HG03354 (cell line): ENCODE data around the gene CACNB4.
"Not testable (repeated sequence)": the region's sequence is repeated elsewhere in the genome, so short reads cannot be mapped to it uniquely, and the experiment has no call there.

Experiments used
- ATAC-seq: cut with Tn5 transposase; IDR thresholded peaks from one replicate; pipeline ENCODE4 v1.9.1; 2021; ENCODE audit warnings: mild to moderate bottlenecking; ENCODE audit not compliant: unreplicated experiment, poor library complexity, severe bottlenecking

CACNB4 gene

DNA sequence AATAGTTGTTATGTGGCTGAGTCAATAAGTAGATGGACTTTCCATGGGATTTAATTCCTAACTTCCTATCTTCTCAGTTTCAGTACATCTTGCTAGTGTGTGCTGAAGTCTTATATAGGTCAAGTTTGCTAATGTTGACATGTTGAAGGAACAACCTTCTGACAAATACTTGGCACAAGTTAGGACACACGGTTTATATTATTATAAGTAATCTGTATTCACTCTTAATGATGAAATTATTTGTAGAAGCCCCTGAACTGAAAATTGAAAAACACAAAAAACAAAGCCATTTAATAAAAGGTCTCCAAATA lies 289.8 kb downstream of the CACNB4 start:
- ATAC-seq: no peak

DNA sequence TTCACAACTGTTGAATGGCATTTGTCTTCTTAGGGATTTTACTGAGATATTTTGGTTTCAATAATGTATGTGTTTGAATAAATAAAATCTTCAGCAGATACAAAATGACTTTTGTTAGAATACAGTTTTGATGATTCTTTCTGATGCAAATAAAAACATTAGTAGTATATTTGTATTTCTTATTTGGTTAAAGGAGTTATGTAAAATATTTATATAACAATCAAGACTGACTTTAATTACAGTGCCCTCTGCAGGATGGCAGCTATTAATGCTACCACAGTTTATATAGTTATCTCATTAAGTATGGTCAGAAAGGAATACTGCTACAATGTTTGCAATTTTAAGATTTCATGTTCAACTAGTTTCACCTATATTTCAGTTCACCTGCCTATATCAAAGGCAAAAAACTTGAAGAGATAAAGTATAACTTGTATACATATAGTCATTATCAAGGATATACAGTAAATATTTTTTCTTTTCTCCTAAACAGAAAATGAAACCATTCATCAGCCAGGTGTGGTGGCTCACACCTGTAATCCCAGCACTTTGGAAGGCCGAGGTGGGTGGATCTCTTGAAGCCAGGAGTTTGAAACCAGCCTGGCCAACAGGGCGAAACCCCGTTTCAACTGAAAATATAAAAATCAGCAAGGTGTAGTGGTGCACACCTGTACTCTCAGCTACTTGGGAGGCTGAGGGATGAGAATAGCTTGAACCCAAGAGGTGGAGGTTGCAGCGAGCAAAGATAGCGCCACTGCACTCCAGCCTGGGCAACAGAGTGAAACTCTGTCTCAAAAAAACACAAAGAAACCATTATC lies 290.4 kb downstream of the CACNB4 start:
- peak; percentile 66 for ATAC-seq

DNA sequence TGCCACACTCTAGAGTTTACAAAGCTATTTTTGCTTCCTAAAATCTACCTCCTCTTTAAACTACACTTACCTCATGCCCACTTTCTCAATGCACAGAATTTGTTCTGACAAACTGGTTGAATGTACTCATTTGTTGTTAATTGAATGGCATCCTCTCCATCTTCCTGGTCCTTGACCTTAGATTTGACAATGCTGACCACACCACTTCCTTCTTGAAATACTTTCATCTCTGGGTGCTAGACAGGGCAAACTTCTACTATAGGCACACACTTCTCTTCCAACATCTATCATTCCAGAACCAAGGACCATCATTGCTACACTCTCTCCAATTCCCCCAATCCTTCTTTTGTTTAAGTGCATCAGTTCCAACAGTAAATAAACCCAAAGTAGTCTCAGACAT lies 292.9 kb downstream of the CACNB4 start:
- ATAC-seq: no peak

DNA sequence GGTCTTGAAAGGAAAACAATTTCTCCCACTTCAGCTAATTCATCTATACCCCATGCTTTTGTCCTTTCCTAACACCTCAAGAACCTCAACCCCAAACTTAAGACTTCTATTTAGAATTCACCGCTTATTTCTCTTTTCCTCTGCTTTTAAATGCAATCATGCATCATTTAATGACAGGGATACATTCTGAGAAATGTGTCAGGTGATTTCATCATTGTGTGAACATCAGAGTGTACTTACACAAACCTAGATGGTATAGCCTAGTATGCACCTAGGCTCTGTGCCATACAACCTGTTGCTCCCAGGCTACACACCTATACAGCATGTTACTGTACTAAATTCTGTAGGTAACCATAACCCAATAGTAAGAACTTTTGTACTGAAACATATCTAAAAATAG lies 293.5 kb downstream of the CACNB4 start:
- ATAC-seq: no peak

DNA sequence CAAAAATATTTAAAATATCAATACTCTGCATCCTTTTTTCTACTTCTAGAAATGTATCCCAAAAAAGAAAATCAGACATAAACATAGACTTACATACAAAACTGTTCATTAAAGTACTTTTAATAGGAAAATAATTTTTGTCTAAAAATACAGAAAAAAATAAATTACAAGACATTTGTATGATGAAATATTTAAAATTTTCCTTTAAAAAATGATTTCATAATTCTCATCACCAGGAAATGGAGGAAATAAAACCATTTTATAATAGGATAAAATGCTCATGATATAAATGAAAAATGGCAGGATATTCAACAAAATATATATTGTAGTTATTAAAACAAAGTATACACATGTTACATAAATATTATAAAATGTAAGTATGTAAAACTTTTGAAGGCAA lies 295.0 kb downstream of the CACNB4 start:
- ATAC-seq: no peak

DNA sequence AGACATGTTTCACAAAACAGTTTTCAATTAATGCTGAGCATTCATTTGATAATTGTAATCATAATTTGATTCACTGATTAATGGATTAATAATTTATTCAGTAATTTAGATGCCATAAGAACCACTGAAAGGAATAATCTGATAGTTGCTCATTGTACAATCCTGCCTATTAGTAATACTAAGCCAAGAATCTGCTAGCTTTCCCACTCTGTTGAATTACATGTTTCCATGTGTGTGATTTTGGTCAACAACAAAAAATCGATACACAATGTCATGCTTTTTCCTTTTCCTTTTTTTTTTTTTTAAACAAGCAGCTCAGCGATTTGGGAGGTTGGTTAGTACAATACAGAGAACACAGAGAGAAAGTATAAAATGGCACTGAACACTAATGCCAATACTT lies 296.5 kb downstream of the CACNB4 start:
- no peak for ATAC-seq

DNA sequence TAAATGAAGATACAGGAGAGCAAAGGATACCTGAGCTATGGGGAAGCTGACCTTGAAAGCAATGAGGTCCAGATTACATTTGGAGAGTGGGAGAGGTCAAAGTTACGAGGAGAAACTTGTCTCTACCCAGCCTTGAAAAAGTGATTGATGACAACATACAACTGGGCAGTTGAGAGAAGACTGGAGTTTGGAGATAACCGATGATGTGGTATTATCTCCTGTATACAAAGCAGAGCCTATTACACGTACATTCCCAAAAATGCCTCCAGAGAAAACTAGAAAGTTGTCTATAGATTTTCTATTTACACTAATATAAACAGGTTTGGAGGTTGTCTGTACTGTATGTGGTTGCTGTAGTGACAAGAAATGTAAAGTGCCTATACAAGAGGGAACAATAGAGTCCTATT lies 299.0 kb downstream of the CACNB4 start:
- ATAC-seq: no peak

DNA sequence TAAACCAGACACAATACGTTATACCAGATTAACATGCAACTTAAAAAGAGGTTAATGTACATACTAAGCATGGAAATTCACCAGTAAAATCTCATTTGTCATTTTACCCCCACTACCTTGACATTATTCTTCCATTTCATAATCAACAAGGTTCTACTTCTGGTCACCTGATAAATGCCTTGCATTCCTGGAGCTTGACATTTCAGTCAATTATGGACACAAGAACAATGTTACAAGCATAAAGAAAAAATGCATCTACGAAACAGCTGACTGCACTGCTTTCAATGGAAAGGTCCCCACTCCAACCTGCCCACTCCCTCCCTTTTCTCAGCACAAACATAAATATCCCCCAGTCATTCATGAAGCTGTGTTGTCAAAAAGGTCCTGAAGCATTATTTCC lies 302.1 kb downstream of the CACNB4 start:
- no peak for ATAC-seq

DNA sequence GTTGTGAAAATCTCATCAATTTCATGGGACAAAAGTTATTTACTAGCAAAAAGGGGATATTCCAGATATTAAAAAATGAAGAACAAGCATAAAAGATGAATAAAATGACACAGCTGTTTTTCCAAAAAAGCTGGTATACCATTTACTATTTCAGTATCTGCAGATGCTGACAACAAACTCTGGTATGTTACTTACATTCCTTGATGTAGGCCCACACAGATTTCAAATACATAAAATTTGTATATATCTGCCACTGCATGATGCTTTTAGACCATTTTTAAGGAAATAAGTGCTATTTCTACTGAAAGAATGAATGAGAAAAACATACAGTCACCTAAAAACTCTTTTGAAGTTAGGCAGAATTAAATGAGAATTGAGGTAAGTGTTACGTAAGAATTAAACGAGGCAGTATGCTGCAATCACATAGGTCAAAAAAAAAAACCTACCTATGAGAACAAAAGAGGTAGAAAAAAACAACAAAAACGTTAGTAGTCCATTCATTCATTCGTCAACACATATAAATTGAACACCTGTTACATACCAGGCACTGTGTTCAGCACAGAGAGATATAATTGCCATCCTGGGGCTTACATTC lies 303.1 kb downstream of the CACNB4 start:
- ATAC-seq: no peak

DNA sequence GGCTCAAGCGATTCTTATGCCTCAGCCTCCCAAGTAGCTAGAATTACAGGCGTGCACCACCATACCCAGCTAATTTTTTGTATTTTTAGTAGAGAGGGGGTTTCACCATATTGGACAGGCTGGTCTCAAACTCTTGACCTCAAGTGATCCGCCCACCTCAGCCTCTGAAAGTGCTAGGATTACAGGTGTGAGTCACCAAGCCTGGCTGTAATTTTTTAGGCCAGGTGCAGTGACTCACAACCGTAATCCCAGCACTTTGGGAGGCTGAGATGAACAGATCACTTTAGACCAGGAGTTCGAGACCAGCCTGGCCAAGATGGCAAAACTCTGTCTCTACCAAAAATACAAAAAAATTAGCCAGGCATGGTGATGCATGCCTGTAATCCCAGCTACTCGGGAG lies 304.4 kb downstream of the CACNB4 start:
- not testable (repeated sequence) for ATAC-seq

DNA sequence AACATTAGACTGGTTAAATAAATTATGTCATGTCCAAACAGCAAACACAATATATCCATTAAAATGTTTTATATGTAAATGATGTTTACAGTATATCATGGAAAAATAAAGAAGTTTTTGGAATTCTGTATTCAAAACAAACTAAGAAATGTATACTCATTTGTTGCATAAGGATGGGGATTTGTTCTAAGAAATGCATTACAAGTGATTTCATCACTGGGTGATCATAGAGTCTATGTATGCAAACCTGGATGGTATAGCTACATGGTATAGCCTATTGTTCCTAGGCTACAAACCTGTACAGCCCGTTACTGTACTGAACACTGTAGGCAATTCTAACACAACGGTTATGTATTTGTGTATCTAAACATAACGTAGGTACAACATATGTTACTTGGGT lies 305.7 kb downstream of the CACNB4 start:
- no peak for ATAC-seq

DNA sequence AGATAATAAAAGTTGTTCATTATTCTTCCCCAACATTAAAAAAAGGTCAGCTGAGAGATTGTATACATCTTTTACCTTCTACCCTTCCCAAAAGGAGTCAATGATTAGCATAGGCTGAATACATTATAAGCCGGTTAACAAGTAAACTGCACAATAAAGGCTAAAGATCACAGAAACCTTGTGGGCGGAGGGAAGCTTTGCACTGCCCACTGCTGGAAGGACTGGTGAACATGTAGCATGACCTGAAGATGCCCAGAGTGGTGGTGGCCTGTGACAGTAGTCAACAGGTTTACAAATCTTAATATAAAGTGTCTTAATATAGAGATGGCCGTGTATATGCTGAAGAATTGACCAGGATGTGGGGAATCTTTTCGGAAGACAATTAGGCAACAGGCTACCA lies 306.3 kb downstream of the CACNB4 start:
- no peak for ATAC-seq

DNA sequence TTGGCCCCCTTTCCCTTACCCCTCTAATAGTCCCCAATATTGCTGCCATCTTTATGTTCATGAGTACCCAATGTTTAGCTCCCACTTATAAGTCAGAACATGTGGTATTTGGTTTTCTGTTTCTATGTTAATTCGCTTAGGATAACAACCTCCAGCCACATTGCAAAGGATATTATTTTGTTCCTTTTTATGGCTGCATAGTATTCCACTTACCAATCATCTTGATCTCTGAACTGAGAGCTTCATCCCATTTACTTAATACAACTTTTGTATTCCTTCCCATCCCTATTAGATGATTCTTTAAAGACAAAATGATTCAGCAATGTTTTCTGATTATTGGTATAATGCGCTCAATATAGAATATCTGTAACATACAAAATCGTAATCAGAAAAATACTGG lies 307.3 kb downstream of the CACNB4 start:
- ATAC-seq: no peak

DNA sequence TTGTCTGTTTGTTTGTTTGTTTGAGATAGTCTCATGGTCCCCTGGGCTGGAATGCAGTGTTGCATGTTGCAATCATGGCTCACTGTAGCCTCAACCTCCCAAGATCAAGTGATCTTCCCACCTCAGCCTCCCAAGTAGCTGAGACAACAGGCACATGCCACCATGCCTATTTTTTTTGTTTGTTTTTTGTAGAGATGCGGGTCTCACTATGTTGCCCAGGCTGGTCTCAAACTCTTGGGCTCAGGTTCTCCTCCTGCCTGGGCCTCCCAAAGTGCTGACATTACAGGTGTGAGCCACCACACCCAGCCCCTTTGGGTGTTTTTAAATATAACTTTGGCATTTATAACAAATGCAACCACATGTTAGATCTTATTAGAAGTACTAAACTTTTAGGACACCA lies 308.2 kb downstream of the CACNB4 start:
- no peak for ATAC-seq

DNA sequence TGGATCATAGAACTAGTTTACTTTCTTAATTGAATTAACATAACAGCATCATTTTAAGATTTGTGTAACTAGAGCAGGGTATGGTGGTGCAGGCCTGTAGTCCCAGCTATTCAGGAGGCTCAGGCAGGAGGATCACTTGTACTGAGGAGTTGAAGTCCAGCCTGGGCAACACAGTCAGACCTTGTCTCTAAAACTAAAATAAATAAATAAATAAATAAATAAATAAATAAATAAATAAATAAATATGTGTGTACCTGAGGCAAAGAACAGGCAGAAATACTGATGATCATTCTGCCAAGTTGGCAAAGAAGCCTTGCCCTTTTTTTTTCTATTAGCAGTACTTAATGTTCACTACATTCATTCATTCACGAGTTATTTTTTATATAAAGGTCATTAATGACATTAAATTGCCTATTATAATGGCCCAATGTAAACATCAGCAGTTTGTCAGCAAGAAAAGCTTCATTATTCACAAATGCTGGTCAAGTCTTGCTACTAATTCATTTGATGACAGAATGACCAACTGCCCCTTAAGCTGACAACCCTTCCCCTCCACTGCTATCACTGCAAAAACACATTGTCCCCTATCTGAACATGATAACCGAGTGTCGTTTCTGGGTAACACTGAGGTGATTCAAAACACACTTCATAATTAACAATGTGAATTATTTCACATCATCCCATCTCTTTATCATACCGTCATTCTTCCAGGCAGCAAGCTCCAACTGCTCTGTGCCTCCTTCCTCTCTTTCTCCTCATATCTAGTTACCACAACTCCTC lies 309.6 kb downstream of the CACNB4 start:
- ATAC-seq: no peak

DNA sequence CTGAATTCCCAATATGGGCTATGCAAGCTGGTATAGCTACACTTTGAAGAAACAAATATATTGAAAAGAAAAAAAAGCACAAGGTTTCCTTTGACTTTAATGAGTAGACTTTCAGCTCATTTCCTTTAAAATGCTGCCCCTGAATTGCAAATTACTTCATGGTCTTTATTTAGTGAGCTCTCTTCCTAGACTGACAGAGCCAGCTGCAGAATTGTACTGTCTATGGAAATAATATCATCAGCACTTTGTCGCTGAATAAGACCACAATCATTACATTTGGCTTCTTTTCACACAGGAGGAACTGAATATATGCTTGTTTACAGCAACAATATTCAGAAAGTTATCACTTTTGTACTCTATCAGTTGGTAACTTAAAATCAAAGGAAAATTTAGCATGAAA lies 312.4 kb downstream of the CACNB4 start:
- ATAC-seq: no peak

DNA sequence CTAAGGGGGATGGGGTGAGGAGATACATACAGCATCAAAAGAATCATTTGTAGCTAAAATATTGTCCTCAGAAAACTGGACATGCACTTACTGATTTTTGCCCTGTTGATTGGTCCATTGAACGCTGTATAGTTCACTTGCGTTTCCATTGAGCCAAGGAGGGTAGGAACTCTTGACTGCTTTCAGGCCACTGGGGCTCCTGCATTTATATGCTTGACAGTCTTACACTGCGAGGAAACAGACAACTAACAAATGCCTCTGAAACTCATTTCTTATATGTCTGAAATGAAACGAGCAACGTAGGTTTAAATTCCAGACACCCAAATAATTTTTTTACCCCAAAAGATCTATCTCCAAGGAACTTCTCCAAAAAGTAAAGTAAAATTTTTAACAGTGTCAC lies 312.8 kb downstream of the CACNB4 start:
- ATAC-seq: no peak

DNA sequence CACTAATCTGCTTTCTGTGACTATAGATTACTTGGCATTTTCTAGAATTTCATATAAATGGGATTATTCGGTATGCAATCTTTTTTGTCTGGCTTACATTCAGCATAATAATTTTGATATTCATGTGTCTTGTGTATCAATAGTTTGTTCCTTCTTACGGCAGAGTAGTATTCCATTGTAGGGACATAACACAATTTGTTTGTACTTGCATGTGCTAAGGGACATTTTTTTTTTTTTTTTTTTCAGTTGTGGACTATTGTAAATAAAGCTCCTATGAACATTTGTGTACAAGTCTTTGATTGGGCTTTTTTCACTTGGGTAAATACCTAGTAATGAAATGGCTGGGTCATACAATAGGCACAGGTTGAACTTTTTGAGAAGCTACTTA lies 315.7 kb downstream of the CACNB4 start:
- ATAC-seq: no peak
